Forelimb muscle (tissue), 1 donor: ENCODE measurements around the gene NIP7. TPM values are rescaled to one million over a fixed set of nuclear protein-coding genes. Genes with fewer than 3 reads are reported as not detected.

Source experiments
- polyA plus RNA-seq: library from polyadenylated mRNA; unstranded; fragments of 120-200 nt; gene quantifications from one replicate; pipeline ENCODE4 v1.2.1, GENCODE V29; 2013; ENCODE audit not compliant: insufficient read length

The NIP7 gene
- polyA plus RNA-seq, 1 donor = 18.8 TPM

Other genes starting within 250 kb of the NIP7 start
- 2.2 TPM for gene HAS3, start 234.1 kb upstream of the NIP7 start, polyA plus RNA-seq
- gene CHTF8, start 207.2 kb upstream of the NIP7 start, polyA plus RNA-seq = 61.6 TPM
- 33.7 TPM for gene UTP4, start 207.1 kb upstream of the NIP7 start, polyA plus RNA-seq
- gene SNTB2, start 152.6 kb upstream of the NIP7 start, polyA plus RNA-seq = 13.4 TPM
- gene VPS4A, start 28.4 kb upstream of the NIP7 start, polyA plus RNA-seq = 38.7 TPM
- 6.8 TPM for gene PDF, start 9.2 kb upstream of the NIP7 start, polyA plus RNA-seq
- gene COG8, start 208 bp upstream of the NIP7 start, polyA plus RNA-seq = 24.2 TPM
- 1.5 TPM for gene TMED6, start 12.0 kb downstream of the NIP7 start, polyA plus RNA-seq
- gene TERF2, start 46.2 kb downstream of the NIP7 start, polyA plus RNA-seq = 31.9 TPM
- gene CYB5B, start 84.8 kb downstream of the NIP7 start, polyA plus RNA-seq = 64.1 TPM
- 15.2 TPM for gene NFAT5, start 226.2 kb downstream of the NIP7 start, polyA plus RNA-seq